A549 (cell line): ENCODE results near the gene SUPT5H.

Experiments
- CHD2 ChIP-seq: fragments of 150-350 bp; IDR thresholded peaks from 2 replicates; pipeline ENCODE4 v1.6.1; 2014; ENCODE audit warnings: low read length; ENCODE audit not compliant: partially characterized antibody
- CTCF ChIP-seq: fragments of >200 bp; sonication (Bioruptor Twin); formaldehyde crosslinking; IDR thresholded peaks from 3 replicates; pipeline ENCODE4 v1.5.1; 2016
- HDAC2 ChIP-seq: fragments of 200-600 bp; sonication (generic); IDR thresholded peaks from 2 replicates; pipeline ENCODE4 v1.6.1; 2016
- HOXA7 ChIP-seq: fragments of 250-450 bp; sonication (Bioruptor Pico); IDR thresholded peaks from 2 replicates; pipeline ENCODE4 v1.5.0; 2020; ENCODE audit warnings: mild to moderate bottlenecking, moderate library complexity
- MAX ChIP-seq: IDR thresholded peaks from 2 replicates; pipeline ENCODE4 v1.6.1; 2012
- PBX3 ChIP-seq: IDR thresholded peaks from 2 replicates; pipeline ENCODE4 v1.6.1; 2012
- REST ChIP-seq: fragments of 200-600 bp; sonication (generic); IDR thresholded peaks from 2 replicates; pipeline ENCODE4 v1.6.1; 2016; ENCODE audit warnings: antibody characterized with exemption, mild to moderate bottlenecking, moderate library complexity
- RFX5 ChIP-seq: fragments of 450-650 bp; IDR thresholded peaks from 2 replicates; pipeline ENCODE4 v1.7.1; 2014; ENCODE audit warnings: antibody characterized with exemption, mild to moderate bottlenecking, moderate library complexity
- SMC3 ChIP-seq: fragments of >200 bp; sonication (Bioruptor Twin); formaldehyde crosslinking; IDR thresholded peaks from 3 replicates; pipeline ENCODE4 v1.6.1; 2018; ENCODE audit warnings: inconsistent platforms

- TF ChIP-seq CTCF (no peak), HDAC2 (no peak), RFX5 (no peak), CHD2 (no peak), PBX3 (no peak), REST (no peak), MAX (peak; percentile 82), SMC3 (no peak), HOXA7 (CRISPR knock-in tag) (no peak; the same call in 1 of the 2 replicates)
Observed at GRCh38 chr19:39398297-39398864, 47.0 kb upstream of the SUPT5H start.
